Measurements from ENCODE around the gene SLC38A8.

The SLC38A8 gene

DNA sequence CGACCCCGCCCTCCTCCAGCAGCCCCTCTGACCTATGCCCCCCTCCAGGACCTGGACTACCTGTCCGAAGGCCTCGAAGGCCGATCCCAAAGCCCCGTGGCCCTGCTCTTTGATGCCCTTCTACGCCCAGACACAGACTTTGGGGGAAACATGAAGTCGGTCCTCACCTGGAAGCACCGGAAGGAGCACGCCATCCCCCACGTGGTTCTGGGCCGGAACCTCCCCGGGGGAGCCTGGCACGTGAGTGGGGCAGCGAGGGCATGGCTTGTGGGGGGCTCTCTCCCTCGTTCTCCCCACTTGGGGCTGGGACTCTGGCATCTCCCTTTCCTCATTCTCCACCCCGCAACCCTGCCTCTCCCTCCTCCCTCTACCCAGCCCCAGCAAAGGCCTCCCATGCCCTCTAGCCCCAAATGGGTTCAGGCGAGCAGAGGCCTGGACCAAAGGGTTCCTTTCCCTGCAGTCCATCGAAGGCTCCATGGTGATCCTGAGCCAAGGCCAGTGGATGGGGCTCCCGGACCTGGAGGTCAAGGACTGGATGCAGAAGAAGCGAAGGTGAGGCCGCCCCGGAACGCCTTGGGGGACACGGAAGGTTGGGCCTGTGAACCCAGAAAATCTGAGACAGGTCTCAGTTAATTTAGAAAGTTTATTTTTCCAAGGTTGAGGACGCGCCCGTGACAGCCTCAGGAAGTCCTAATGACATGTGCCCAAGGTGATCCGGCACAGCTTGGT, 81.9 kb downstream of the SLC38A8 start:
- TF ChIP-seq, protein P1, sequence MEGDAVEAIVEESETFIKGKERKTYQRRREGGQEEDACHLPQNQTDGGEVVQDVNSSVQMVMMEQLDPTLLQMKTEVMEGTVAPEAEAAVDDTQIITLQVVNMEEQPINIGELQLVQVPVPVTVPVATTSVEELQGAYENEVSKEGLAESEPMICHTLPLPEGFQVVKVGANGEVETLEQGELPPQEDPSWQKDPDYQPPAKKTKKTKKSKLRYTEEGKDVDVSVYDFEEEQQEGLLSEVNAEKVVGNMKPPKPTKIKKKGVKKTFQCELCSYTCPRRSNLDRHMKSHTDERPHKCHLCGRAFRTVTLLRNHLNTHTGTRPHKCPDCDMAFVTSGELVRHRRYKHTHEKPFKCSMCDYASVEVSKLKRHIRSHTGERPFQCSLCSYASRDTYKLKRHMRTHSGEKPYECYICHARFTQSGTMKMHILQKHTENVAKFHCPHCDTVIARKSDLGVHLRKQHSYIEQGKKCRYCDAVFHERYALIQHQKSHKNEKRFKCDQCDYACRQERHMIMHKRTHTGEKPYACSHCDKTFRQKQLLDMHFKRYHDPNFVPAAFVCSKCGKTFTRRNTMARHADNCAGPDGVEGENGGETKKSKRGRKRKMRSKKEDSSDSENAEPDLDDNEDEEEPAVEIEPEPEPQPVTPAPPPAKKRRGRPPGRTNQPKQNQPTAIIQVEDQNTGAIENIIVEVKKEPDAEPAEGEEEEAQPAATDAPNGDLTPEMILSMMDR (IDR thresholded peaks at IDR 0.05): no peak
- H3K9me3 ChIP-seq: no peaks in the 10 kb centered on the region
- H3K4me3 ChIP-seq (ENCODE audit: low read depth in 1 of 2, low read length in 1 of 2): no peak overlapping the region
- peaks cover 4% of the 10 kb centered on the region for H3K36me3 ChIP-seq
- H3K27me3 ChIP-seq: peaks cover 7% of the 10 kb centered on the region
- peaks cover 0 to 7% of the 10 kb centered on the region in 2 experiments for H3K4me1 ChIP-seq (ENCODE audit: control insufficient read depth in 1 of 2, insufficient read depth in 1 of 2, low read depth in 1 of 2, low read length in 1 of 2)
- no peak overlapping the region for H3K27ac ChIP-seq
